Measurements from ENCODE around the gene NMT1.
A peak's percentile ranks its signal among the peaks of the same experiment; 100 is the strongest.

The NMT1 gene

GRCh38 chr17:45130681-45131615 is 69.8 kb downstream of the NMT1 start:
- Histone ChIP-seq H3K4me1 (peaks cover 17% of the 10 kb centered on the region), H4K20me1 (no peaks in the 10 kb centered on the region), H3K9me3 (no peaks in the 10 kb centered on the region), H3K9ac (no peak overlapping the region), H3K27ac (no peak overlapping the region), H3K4me3 (no peak overlapping the region), H3K27me3 (no peaks in the 10 kb centered on the region), H3K36me3 (no peaks in the 10 kb centered on the region), H3K4me2 (peak overlapping the region; percentile 100; the same call in 1 of the 2 replicates)
- no peak for TF ChIP-seq Cebpa-rat (IDR thresholded peaks at IDR 0.05)

GRCh38 chr17:45131616-45132319 is 70.7 kb downstream of the NMT1 start:
- no peak for TF ChIP-seq Cebpa-rat (IDR thresholded peaks at IDR 0.05)

GRCh38 chr17:45132320-45132571 is 71.1 kb downstream of the NMT1 start, which contains the start of gene PLCD3:
Gene PLCD3 (minus strand): TSS chr17:45132515. CDS start chr17:45132410, 105 bp downstream.
- H4K20me1 ChIP-seq, result no peaks in the 10 kb centered on the region
- no peak for TF ChIP-seq Cebpa-rat (IDR thresholded peaks at IDR 0.05)
- peak within 1 kb of the TSS; percentile 82 for H3K4me3 ChIP-seq
- H3K36me3 ChIP-seq, result no peaks in the 10 kb centered on the region
- H3K4me2 ChIP-seq, result peak within 1 kb of the TSS; percentile 100
- no peaks in the 10 kb centered on the region for H3K9me3 ChIP-seq
- peak within 1 kb of the TSS; percentile 62 for H3K27ac ChIP-seq
- H3K9ac ChIP-seq, result peak within 1 kb of the TSS; percentile 80
- no peaks in the 10 kb centered on the region for H3K27me3 ChIP-seq
- peaks cover 29% of the 10 kb centered on the region for H3K4me1 ChIP-seq

More at GRCh38 chr17:45131616-45132319, 70.7 kb downstream of the NMT1 start:
- Histone ChIP-seq H3K4me2 (peak overlapping the region; percentile 100), H3K36me3 (no peaks in the 10 kb centered on the region), H3K4me3 (peak overlapping the region; percentile 82), H3K27me3 (no peaks in the 10 kb centered on the region), H3K4me1 (peaks cover 25% of the 10 kb centered on the region), H3K9ac (peak overlapping the region; percentile 80), H4K20me1 (no peaks in the 10 kb centered on the region), H3K9me3 (no peaks in the 10 kb centered on the region), H3K27ac (no peak overlapping the region)

- H3K4me1 ChIP-seq, result peaks cover 29% of the 10 kb centered on the region
- no peaks in the 10 kb centered on the region for H4K20me1 ChIP-seq
- no peaks in the 10 kb centered on the region for H3K9me3 ChIP-seq
- H3K27ac ChIP-seq, result peak overlapping the region; percentile 62
- peak overlapping the region; percentile 100 for H3K4me2 ChIP-seq
- no peak for TF ChIP-seq Cebpa-rat (IDR thresholded peaks at IDR 0.05)
- H3K4me3 ChIP-seq, result peak overlapping the region; percentile 82
- peak overlapping the region; percentile 80 for H3K9ac ChIP-seq
- no peaks in the 10 kb centered on the region for H3K36me3 ChIP-seq
- H3K27me3 ChIP-seq, result no peaks in the 10 kb centered on the region
Measured at GRCh38 chr17:45132572-45133463, 71.7 kb downstream of the NMT1 start.

GRCh38 chr17:45135192-45135977 is 74.3 kb downstream of the NMT1 start, which contains the start of gene ACBD4:
Gene ACBD4 (plus strand): TSS chr17:45135687. CDS start chr17:45136145, 458 bp downstream.
- no peaks in the 10 kb centered on the region for H4K20me1 ChIP-seq
- peak within 1 kb of the TSS; percentile 99 for H3K4me2 ChIP-seq
- peak within 1 kb of the TSS; percentile 78 for H3K4me3 ChIP-seq
- peak within 1 kb of the TSS; percentile 81 for H3K9ac ChIP-seq
- TF ChIP-seq Cebpa-rat (IDR thresholded peaks at IDR 0.05), result 0 out of 2 replicates have a peak, but pooled peaks have one; percentile 8
- peak within 1 kb of the TSS; percentile 81 for H3K27ac ChIP-seq
- peaks cover 42% of the 10 kb centered on the region for H3K4me1 ChIP-seq
- H3K9me3 ChIP-seq, result no peaks in the 10 kb centered on the region
- H3K36me3 ChIP-seq, result no peaks in the 10 kb centered on the region
- no peaks in the 10 kb centered on the region for H3K27me3 ChIP-seq

- no peak for TF ChIP-seq Cebpa-rat (IDR thresholded peaks at IDR 0.05)
- Histone ChIP-seq H3K27ac (peak overlapping the region; percentile 81), H3K9me3 (no peaks in the 10 kb centered on the region), H3K4me3 (peak overlapping the region; percentile 78), H3K4me2 (peak overlapping the region; percentile 99), H3K27me3 (no peaks in the 10 kb centered on the region), H3K36me3 (no peaks in the 10 kb centered on the region), H4K20me1 (no peaks in the 10 kb centered on the region), H3K9ac (peak overlapping the region; percentile 81), H3K4me1 (peaks cover 42% of the 10 kb centered on the region)
Measured at GRCh38 chr17:45135978-45136791, 75.1 kb downstream of the NMT1 start.

GRCh38 chr17:45136846-45137560 is 75.9 kb downstream of the NMT1 start:
- Histone ChIP-seq H3K4me1 (peaks cover 35% of the 10 kb centered on the region), H3K9me3 (no peaks in the 10 kb centered on the region), H3K27me3 (no peaks in the 10 kb centered on the region), H4K20me1 (no peaks in the 10 kb centered on the region), H3K4me2 (peak overlapping the region; percentile 99), H3K27ac (peak overlapping the region; percentile 81), H3K4me3 (0 out of 2 replicates have a peak overlapping the region, but pooled peaks have one; percentile 78), H3K36me3 (no peaks in the 10 kb centered on the region), H3K9ac (no peak overlapping the region)
- TF ChIP-seq Cebpa-rat (IDR thresholded peaks at IDR 0.05), result no peak
